K562 (cell line): Measurements from ENCODE around the gene CD163.

Experiments used
- AFF1 ChIP-seq, 2 experiments: fragments of 450-650 bp; IDR thresholded peaks; 2 replicates each; pipeline ENCODE4 v1.6.1; 2018; ENCODE audit warnings: mild to moderate bottlenecking in 2 of 2, low read depth in 1 of 2; ENCODE audit not compliant: partially characterized antibody in 2 of 2
- GATA2 ChIP-seq: sonication (generic); formaldehyde crosslinking; IDR thresholded peaks from 2 replicates; pipeline ENCODE4 v1.4.0; 2020; ENCODE audit warnings: mild to moderate bottlenecking, missing genetic modification reagents

- no peak for TF ChIP-seq GATA2 (CRISPR knock-in tag)
- TF ChIP-seq AFF1 (IDR thresholded peaks at IDR 0.05; ENCODE audit: low read depth in 1 of 2, partially characterized antibody in 2 of 2): no peak
Measured at GRCh38 chr12:7514416-7514815, 10.8 kb upstream of the CD163 start.
